ENCODE data around the gene ACER1.

DNA sequence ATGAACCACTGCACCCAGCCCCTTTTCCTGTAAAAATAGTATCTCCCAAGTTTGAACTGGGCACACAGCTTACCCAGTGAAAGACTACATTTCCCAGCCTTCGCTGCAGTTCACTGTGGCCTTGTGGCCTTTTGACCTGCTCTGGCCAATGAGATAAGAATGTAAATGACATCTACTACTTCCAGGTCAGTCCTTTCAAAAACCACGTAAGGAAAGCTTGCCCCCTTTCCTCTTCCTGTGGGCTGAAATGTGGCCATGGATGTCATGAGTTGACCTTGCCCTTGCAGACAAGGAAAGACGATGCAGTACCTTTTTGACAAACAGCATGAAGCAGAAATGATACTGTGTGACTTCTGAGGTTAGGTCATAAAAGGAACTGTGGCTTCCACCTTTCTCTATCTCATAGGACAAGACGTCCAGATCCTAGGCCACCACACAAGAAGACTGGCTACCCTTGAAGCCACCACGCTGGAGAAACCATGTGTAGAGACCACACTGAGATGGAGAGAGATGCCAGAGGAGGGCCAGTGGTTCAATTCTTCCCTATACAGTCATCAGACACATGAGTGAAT is 19.9 kb downstream of the ACER1 start:
- TF ChIP-seq, protein P1, sequence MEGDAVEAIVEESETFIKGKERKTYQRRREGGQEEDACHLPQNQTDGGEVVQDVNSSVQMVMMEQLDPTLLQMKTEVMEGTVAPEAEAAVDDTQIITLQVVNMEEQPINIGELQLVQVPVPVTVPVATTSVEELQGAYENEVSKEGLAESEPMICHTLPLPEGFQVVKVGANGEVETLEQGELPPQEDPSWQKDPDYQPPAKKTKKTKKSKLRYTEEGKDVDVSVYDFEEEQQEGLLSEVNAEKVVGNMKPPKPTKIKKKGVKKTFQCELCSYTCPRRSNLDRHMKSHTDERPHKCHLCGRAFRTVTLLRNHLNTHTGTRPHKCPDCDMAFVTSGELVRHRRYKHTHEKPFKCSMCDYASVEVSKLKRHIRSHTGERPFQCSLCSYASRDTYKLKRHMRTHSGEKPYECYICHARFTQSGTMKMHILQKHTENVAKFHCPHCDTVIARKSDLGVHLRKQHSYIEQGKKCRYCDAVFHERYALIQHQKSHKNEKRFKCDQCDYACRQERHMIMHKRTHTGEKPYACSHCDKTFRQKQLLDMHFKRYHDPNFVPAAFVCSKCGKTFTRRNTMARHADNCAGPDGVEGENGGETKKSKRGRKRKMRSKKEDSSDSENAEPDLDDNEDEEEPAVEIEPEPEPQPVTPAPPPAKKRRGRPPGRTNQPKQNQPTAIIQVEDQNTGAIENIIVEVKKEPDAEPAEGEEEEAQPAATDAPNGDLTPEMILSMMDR (IDR thresholded peaks at IDR 0.05; ENCODE audit: low read depth, low read length), result no peak
- TF ChIP-seq POLR2A (IDR thresholded peaks at IDR 0.05; ENCODE audit: extremely low read depth, insufficient read length), result no peak
- TF ChIP-seq, protein P2, sequence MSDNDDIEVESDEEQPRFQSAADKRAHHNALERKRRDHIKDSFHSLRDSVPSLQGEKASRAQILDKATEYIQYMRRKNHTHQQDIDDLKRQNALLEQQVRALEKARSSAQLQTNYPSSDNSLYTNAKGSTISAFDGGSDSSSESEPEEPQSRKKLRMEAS (IDR thresholded peaks at IDR 0.05; ENCODE audit: low read depth, low read length), result no peak
